ENCODE results near the gene FBXL4.

GRCh38 chr6:98871057-98871456 is 76.7 kb downstream of the FBXL4 start:
- TF ChIP-seq CTCF (IDR thresholded peaks at IDR 0.05; ENCODE audit: poor library complexity, severe bottlenecking) (no peak), REST (IDR thresholded peaks at IDR 0.05; ENCODE audit: borderline replicate concordance) (no peak), POLR2AphosphoS5 (IDR thresholded peaks at IDR 0.05) (no peak), EP300 (conservative IDR thresholded peaks at IDR 0.05; ENCODE audit: poor library complexity, severe bottlenecking) (no peak)
